NCI-H1105 treated with DMSO at 0.1 percent for 48 hours (cell line): ENCODE data around the gene ABCA1.
"Not testable (repeated sequence)": the region's sequence is repeated elsewhere in the genome, so short reads cannot be mapped to it uniquely, and the experiment has no call there.

Experiments
- DNase-seq: peaks from one replicate; lab custom pipeline; 2025; lab: John Stamatoyannopoulos, UW

ABCA1 gene

GRCh38 chr9:104944356-104944755 is 16.4 kb upstream of the ABCA1 start:
- no peak for DNase-seq

GRCh38 chr9:104941597-104941996 is 13.6 kb upstream of the ABCA1 start:
- no peak for DNase-seq

- no peak for DNase-seq
Observed at GRCh38 chr9:104936291-104936690, 8.3 kb upstream of the ABCA1 start.

GRCh38 chr9:104935501-104935810 is 7.5 kb upstream of the ABCA1 start:
- DNase-seq: not testable (repeated sequence)

GRCh38 chr9:104934691-104935500 is 6.9 kb upstream of the ABCA1 start:
- DNase-seq: no peak

- DNase-seq: not testable (repeated sequence)
Observed at GRCh38 chr9:104933091-104933490, 5.1 kb upstream of the ABCA1 start.

GRCh38 chr9:104931256-104931655 is 3.3 kb upstream of the ABCA1 start:
- no peak for DNase-seq

GRCh38 chr9:104927216-104927911 is 591 bp downstream of the ABCA1 start:
- DNase-seq: no peak

- no peak for DNase-seq
Observed at GRCh38 chr9:104923740-104924139, 4.2 kb downstream of the ABCA1 start.

- DNase-seq: no peak
Observed at GRCh38 chr9:104923289-104923688, 4.7 kb downstream of the ABCA1 start.

- not testable (repeated sequence) for DNase-seq
Observed at GRCh38 chr9:104922748-104923147, 5.2 kb downstream of the ABCA1 start.

GRCh38 chr9:104921067-104921741 is 6.8 kb downstream of the ABCA1 start:
- no peak for DNase-seq

- no peak for DNase-seq
Observed at GRCh38 chr9:104915753-104916152, 12.2 kb downstream of the ABCA1 start.

- no peak for DNase-seq
Observed at GRCh38 chr9:104915049-104915448, 12.9 kb downstream of the ABCA1 start.

GRCh38 chr9:104914466-104914865 is 13.5 kb downstream of the ABCA1 start:
- no peak for DNase-seq

- DNase-seq: no peak
Observed at GRCh38 chr9:104912606-104913005, 15.3 kb downstream of the ABCA1 start.

GRCh38 chr9:104911032-104911607 is 16.8 kb downstream of the ABCA1 start:
- DNase-seq: no peak

- DNase-seq: no peak
Observed at GRCh38 chr9:104907278-104907951, 20.5 kb downstream of the ABCA1 start.

GRCh38 chr9:104906441-104907277 is 21.3 kb downstream of the ABCA1 start:
- no peak for DNase-seq

- DNase-seq: no peak
Observed at GRCh38 chr9:104905931-104906330, 22.0 kb downstream of the ABCA1 start.
